Measurements from ENCODE around the gene LRCH3.

DNA sequence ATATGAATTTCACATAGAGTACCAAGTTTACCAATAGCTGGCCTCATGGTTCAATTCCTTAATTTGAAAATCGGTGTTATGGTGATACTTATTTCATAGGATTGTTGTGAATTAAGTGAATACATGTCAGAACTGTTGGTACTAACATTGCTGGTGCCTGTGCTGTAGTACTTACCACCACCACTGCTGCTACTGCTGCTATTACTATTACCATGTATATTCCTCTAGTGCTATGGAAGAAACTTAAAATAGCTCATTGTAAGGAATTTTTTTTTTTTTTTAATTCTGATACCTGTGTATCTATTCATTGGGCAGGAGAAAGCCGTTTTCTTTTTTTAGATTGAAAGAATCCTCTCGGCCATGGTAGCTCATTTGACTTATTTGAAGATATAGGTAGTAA, 37.8 kb upstream of the LRCH3 start:
- TF ChIP-seq POLR2A (IDR thresholded peaks at IDR 0.05), result no peak
- no peak for TF ChIP-seq POLR2AphosphoS5 (IDR thresholded peaks at IDR 0.05)
- TF ChIP-seq, protein P1, sequence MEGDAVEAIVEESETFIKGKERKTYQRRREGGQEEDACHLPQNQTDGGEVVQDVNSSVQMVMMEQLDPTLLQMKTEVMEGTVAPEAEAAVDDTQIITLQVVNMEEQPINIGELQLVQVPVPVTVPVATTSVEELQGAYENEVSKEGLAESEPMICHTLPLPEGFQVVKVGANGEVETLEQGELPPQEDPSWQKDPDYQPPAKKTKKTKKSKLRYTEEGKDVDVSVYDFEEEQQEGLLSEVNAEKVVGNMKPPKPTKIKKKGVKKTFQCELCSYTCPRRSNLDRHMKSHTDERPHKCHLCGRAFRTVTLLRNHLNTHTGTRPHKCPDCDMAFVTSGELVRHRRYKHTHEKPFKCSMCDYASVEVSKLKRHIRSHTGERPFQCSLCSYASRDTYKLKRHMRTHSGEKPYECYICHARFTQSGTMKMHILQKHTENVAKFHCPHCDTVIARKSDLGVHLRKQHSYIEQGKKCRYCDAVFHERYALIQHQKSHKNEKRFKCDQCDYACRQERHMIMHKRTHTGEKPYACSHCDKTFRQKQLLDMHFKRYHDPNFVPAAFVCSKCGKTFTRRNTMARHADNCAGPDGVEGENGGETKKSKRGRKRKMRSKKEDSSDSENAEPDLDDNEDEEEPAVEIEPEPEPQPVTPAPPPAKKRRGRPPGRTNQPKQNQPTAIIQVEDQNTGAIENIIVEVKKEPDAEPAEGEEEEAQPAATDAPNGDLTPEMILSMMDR (IDR thresholded peaks at IDR 0.05), result peak in 1 of 2 donors; percentile 14
